BLaER1 treated with 17β-estradiol and CSF1 and Interleukin-3, amounts not matched to agents 10 nM and 100 nM (cell line): Measurements from ENCODE around the gene KCNK18.

ENCODE experiments used
- H3K27ac ChIP-seq, 11 experiments: shearing (Covaris generic); formaldehyde crosslinking; 2 replicates each; pipeline ENCODE4 v1.8.1; 2022
- H3K27me3 ChIP-seq, 11 experiments: shearing (Covaris generic); formaldehyde crosslinking; 2 replicates each; pipeline ENCODE4 v1.8.1; 2022
- H3K36me3 ChIP-seq, 11 experiments: shearing (Covaris generic); formaldehyde crosslinking; 2 replicates each; pipeline ENCODE4 v1.8.1; 2022
- H3K4me1 ChIP-seq, 10 experiments: shearing (Covaris generic); formaldehyde crosslinking; 2 replicates each; pipeline ENCODE4 v1.8.1; 2022
- H3K4me2 ChIP-seq, 11 experiments: shearing (Covaris generic); formaldehyde crosslinking; 2 replicates each; pipeline ENCODE4 v1.8.1; 2022
- H3K4me3 ChIP-seq, 10 experiments: shearing (Covaris generic); formaldehyde crosslinking; 2 replicates each; pipeline ENCODE4 v1.8.1; 2022
- H3K9ac ChIP-seq, 11 experiments: shearing (Covaris generic); formaldehyde crosslinking; 2 replicates each; pipeline ENCODE4 v1.8.1; 2022
- H3K9me3 ChIP-seq, 11 experiments: shearing (Covaris generic); formaldehyde crosslinking; replicated peaks in 1 of 11; 2 replicates each; pipeline ENCODE4 v1.8.1; 2022
- H4K20me1 ChIP-seq, 11 experiments: shearing (Covaris generic); formaldehyde crosslinking; 2 replicates each; pipeline ENCODE4 v1.8.1; 2022
- Cebpa-rat ChIP-seq, 11 experiments: shearing (Covaris generic); IDR thresholded peaks; 2 replicates each; pipeline ENCODE4 v1.8.1; 2022

The KCNK18 gene

GRCh38 chr10:117163061-117163953 lies 34.0 kb upstream of the KCNK18 start:
- Histone ChIP-seq H3K36me3 (no peaks in the 10 kb centered on the region), H3K9ac (no peak overlapping the region), H3K27me3 (peaks cover 100% of the 10 kb centered on the region in 11 experiments), H3K4me2 (peak overlapping the region in 1 of 11 experiments; percentile 4; a peak in 1 of 22 replicates), H3K4me1 (peaks cover 0 to 22% (median 16%) of the 10 kb centered on the region in 10 experiments; a peak in 16 of 20 replicates), H3K27ac (no peak overlapping the region), H4K20me1 (peaks cover 0 to 42% (median 16%) of the 10 kb centered on the region in 11 experiments; a peak in 12 of 22 replicates), H3K9me3 (peaks cover 4 to 16% (median 10%) of the 10 kb centered on the region in 11 experiments; a peak in 12 of 22 replicates), H3K4me3 (peak overlapping the region in 1 of 10 experiments; percentile 17; a peak in 1 of 20 replicates)
- TF ChIP-seq Cebpa-rat (IDR thresholded peaks at IDR 0.05) = no peak

GRCh38 chr10:117163954-117164548 lies 33.2 kb upstream of the KCNK18 start:
- peaks cover 4 to 16% (median 10%) of the 10 kb centered on the region in 11 experiments; a peak in 12 of 22 replicates for H3K9me3 ChIP-seq
- no peak overlapping the region for H3K27ac ChIP-seq
- no peaks in the 10 kb centered on the region for H3K36me3 ChIP-seq
- H3K4me2 ChIP-seq = no peak overlapping the region
- H3K4me3 ChIP-seq = no peak overlapping the region
- H3K9ac ChIP-seq = no peak overlapping the region
- peaks cover 0 to 22% (median 16%) of the 10 kb centered on the region in 10 experiments; a peak in 16 of 20 replicates for H3K4me1 ChIP-seq
- peaks cover 99 to 100% (median 100%) of the 10 kb centered on the region in 11 experiments for H3K27me3 ChIP-seq
- TF ChIP-seq Cebpa-rat (IDR thresholded peaks at IDR 0.05) = no peak
- H4K20me1 ChIP-seq = peaks cover 0 to 43% (median 16%) of the 10 kb centered on the region in 11 experiments; a peak in 12 of 22 replicates

GRCh38 chr10:117164592-117165537 lies 32.4 kb upstream of the KCNK18 start:
- no peak overlapping the region for H3K27ac ChIP-seq
- H3K27me3 ChIP-seq = peaks cover 99 to 100% (median 100%) of the 10 kb centered on the region in 11 experiments
- peaks cover 0 to 43% (median 16%) of the 10 kb centered on the region in 11 experiments; a peak in 12 of 22 replicates for H4K20me1 ChIP-seq
- H3K4me3 ChIP-seq = peak overlapping the region in 7 of 10 experiments; percentile 15 to 44 (median 29); a peak in 7 of 20 replicates
- H3K4me2 ChIP-seq = peak overlapping the region; percentile 51 to 89 (median 64); a peak in 19 of 22 replicates
- peaks cover 4 to 16% (median 10%) of the 10 kb centered on the region in 11 experiments; a peak in 12 of 22 replicates for H3K9me3 ChIP-seq
- no peak for TF ChIP-seq Cebpa-rat (IDR thresholded peaks at IDR 0.05)
- H3K4me1 ChIP-seq = peaks cover 0 to 22% (median 16%) of the 10 kb centered on the region in 10 experiments; a peak in 16 of 20 replicates
- H3K36me3 ChIP-seq = no peaks in the 10 kb centered on the region
- H3K9ac ChIP-seq = no peak overlapping the region

- peaks cover 4 to 16% (median 9%) of the 10 kb centered on the region in 11 experiments; a peak in 12 of 22 replicates for H3K9me3 ChIP-seq
- H3K9ac ChIP-seq = no peak overlapping the region
- no peak for TF ChIP-seq Cebpa-rat (IDR thresholded peaks at IDR 0.05)
- peaks cover 0 to 22% (median 16%) of the 10 kb centered on the region in 10 experiments; a peak in 16 of 20 replicates for H3K4me1 ChIP-seq
- H3K27ac ChIP-seq = no peak overlapping the region
- peak overlapping the region in 8 of 10 experiments; percentile 13 to 44 (median 25); a peak in 11 of 20 replicates for H3K4me3 ChIP-seq
- H3K4me2 ChIP-seq = peak overlapping the region; percentile 51 to 89 (median 64)
- H3K27me3 ChIP-seq = peaks cover 99 to 100% (median 100%) of the 10 kb centered on the region in 11 experiments
- H3K36me3 ChIP-seq = no peaks in the 10 kb centered on the region
- peaks cover 0 to 46% (median 16%) of the 10 kb centered on the region in 11 experiments; a peak in 12 of 22 replicates for H4K20me1 ChIP-seq
Measured at GRCh38 chr10:117165538-117166417, 31.5 kb upstream of the KCNK18 start.

GRCh38 chr10:117166418-117167345 lies 30.6 kb upstream of the KCNK18 start:
- peaks cover 0 to 22% (median 16%) of the 10 kb centered on the region in 10 experiments; a peak in 16 of 20 replicates for H3K4me1 ChIP-seq

GRCh38 chr10:117167346-117167788 lies 29.9 kb upstream of the KCNK18 start:
- Histone ChIP-seq H3K4me3 (no peak overlapping the region), H3K27me3 (peaks cover 83 to 98% (median 86%) of the 10 kb centered on the region in 11 experiments)

More at GRCh38 chr10:117166418-117167345, 30.6 kb upstream of the KCNK18 start:
- Histone ChIP-seq H3K36me3 (no peaks in the 10 kb centered on the region), H3K4me2 (peak overlapping the region; percentile 51 to 89 (median 64); a peak in 21 of 22 replicates), H3K9ac (no peak overlapping the region), H3K9me3 (peaks cover 4 to 16% (median 9%) of the 10 kb centered on the region in 11 experiments; a peak in 12 of 22 replicates), H4K20me1 (peaks cover 0 to 46% (median 16%) of the 10 kb centered on the region in 11 experiments; a peak in 12 of 22 replicates), H3K27ac (no peak overlapping the region), H3K4me3 (peak overlapping the region in 5 of 10 experiments; percentile 13 to 44 (median 29); a peak in 5 of 20 replicates), H3K27me3 (peaks cover 90 to 100% (median 92%) of the 10 kb centered on the region in 11 experiments)
- no peak for TF ChIP-seq Cebpa-rat (IDR thresholded peaks at IDR 0.05)

More at GRCh38 chr10:117167346-117167788, 29.9 kb upstream of the KCNK18 start:
- H3K4me2 ChIP-seq = no peak overlapping the region
- H3K9me3 ChIP-seq = peaks cover 4 to 16% (median 9%) of the 10 kb centered on the region in 11 experiments; a peak in 12 of 22 replicates
- TF ChIP-seq Cebpa-rat (IDR thresholded peaks at IDR 0.05) = no peak
- peaks cover 0 to 22% (median 16%) of the 10 kb centered on the region in 10 experiments; a peak in 16 of 20 replicates for H3K4me1 ChIP-seq
- H4K20me1 ChIP-seq = peaks cover 0 to 46% (median 16%) of the 10 kb centered on the region in 11 experiments; a peak in 12 of 22 replicates
- no peaks in the 10 kb centered on the region for H3K36me3 ChIP-seq
- no peak overlapping the region for H3K27ac ChIP-seq
- no peak overlapping the region for H3K9ac ChIP-seq
